PC-3 (cell line): ENCODE data around the gene GAL3ST1.

Experiments
- CTCF ChIP-seq: fragments of 300-600 bp; sonication (generic); conservative IDR thresholded peaks from 2 replicates; pipeline ENCODE4 v1.5.1; 2017; ENCODE audit warnings: antibody characterized with exemption, low read depth, mild to moderate bottlenecking, low read length
- EZH2 ChIP-seq: fragments of 300-600 bp; sonication (generic); IDR thresholded peaks from one replicate; pipeline ENCODE4 v1.6.1; 2017; ENCODE audit warnings: antibody characterized with exemption, mild to moderate bottlenecking, low read length; ENCODE audit not compliant: unreplicated experiment
- EZH2phosphoT487 ChIP-seq: fragments of 300-600 bp; sonication (generic); IDR thresholded peaks from 2 replicates; pipeline ENCODE4 v1.6.1; 2018; ENCODE audit warnings: mild to moderate bottlenecking, antibody characterized with exemption, low read length, borderline replicate concordance

DNA sequence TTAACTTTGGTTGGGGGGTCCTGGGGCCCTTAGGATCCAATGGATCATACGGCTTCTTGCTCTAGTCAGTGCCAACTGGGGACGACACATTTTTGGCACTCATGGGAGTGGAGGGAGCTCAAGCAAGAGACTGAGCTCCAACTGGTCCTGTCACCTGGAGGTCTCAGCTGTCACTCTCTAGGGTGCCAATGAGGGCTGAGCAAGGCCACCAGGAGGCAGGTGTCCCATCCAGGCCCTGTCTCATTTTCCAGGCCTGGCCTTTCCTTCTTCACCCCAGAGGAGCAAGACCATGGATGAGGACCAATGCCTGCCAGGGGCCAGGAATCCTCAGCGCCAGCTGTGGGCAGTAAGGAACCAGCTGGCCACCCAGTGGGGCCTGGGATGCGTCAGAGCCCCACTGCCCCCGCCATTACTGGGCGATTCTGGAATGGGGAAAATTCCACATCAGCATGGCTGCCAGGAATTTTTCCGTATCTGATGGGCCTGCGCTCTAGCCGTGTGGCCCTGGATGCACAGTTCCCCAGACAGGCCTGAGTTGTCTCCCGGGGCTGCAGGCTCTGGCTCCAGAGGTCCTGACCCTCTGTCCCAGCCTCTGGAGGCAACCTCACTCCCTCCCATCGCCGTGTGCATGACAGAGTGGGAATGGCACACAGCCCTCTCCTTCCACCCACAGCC is 669 bp upstream of the GAL3ST1 start:
- TF ChIP-seq CTCF: no peak
- no peak for TF ChIP-seq EZH2
- no peak for TF ChIP-seq EZH2phosphoT487
